Type B pancreatic cell (in vitro differentiated cells): ENCODE results near the gene SAT1. TPM values are rescaled to one million over a fixed set of nuclear protein-coding genes. Genes with fewer than 3 reads are reported as not detected.

Experiments used
- DNase-seq: peaks from one replicate; pipeline ENCODE4 v3.0.0; 2021; ENCODE audit warnings: mixed read lengths; ENCODE audit not compliant: unreplicated experiment; ENCODE audit errors: extremely low spot score
- H3K27ac Mint-ChIP-seq: 2 replicates; pipeline ENCODE4 v1.8.0; 2021; ENCODE audit warnings: mild to moderate bottlenecking, mixed read lengths
- H3K27me3 Mint-ChIP-seq: 2 replicates; pipeline ENCODE4 v1.8.0; 2021; ENCODE audit warnings: mixed read lengths
- H3K36me3 Mint-ChIP-seq: 2 replicates; pipeline ENCODE4 v1.8.0; 2021; ENCODE audit warnings: mixed read lengths
- H3K4me1 Mint-ChIP-seq: one replicate; pipeline ENCODE4 v1.8.0; 2021; ENCODE audit warnings: mixed read lengths; ENCODE audit not compliant: unreplicated experiment
- H3K4me3 Mint-ChIP-seq: 2 replicates; pipeline ENCODE4 v1.8.0; 2021; ENCODE audit warnings: mild to moderate bottlenecking, mixed read lengths
- H3K9me3 Mint-ChIP-seq: 2 replicates; pipeline ENCODE4 v1.8.0; 2021; ENCODE audit warnings: mixed read lengths
- total RNA-seq: library from RNA; stranded (reverse); gene quantifications from 2 replicates; pipeline ENCODE4 v1.2.1, GENCODE V29; 2021; ENCODE audit warnings: low replicate concordance
- TF ChIP-seq, protein P1 (sequence below): fragments of 200-600 bp; sonication (generic); conservative IDR thresholded peaks from 2 replicates; pipeline ENCODE4 v1.5.0; 2021; ENCODE audit warnings: antibody characterized with exemption, mild to moderate bottlenecking

SAT1 gene
- total RNA-seq, 1 donor from 2014 or later: 440 TPM

DNA sequence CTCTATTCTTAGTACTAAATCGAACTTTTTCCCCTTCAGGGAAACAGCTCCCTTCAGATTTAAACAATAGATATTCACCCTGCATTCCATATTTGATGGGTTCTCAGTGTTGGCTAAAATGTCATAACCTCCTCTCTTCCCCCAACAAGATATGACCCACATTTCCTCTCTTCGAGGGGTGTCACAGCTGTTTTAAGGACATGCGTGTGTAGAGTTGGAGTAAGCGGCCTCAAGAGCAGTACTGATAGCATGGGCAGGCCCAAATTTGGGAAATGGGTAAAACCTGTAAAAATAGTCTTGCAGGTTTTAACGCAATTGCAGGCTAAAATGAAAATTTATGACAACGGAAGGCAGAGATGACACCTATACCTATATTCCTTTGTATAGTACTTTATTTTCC lies 28.7 kb downstream of the SAT1 start:
- no peaks in the 10 kb centered on the region for H3K27me3 Mint-ChIP-seq
- TF ChIP-seq, protein P1, sequence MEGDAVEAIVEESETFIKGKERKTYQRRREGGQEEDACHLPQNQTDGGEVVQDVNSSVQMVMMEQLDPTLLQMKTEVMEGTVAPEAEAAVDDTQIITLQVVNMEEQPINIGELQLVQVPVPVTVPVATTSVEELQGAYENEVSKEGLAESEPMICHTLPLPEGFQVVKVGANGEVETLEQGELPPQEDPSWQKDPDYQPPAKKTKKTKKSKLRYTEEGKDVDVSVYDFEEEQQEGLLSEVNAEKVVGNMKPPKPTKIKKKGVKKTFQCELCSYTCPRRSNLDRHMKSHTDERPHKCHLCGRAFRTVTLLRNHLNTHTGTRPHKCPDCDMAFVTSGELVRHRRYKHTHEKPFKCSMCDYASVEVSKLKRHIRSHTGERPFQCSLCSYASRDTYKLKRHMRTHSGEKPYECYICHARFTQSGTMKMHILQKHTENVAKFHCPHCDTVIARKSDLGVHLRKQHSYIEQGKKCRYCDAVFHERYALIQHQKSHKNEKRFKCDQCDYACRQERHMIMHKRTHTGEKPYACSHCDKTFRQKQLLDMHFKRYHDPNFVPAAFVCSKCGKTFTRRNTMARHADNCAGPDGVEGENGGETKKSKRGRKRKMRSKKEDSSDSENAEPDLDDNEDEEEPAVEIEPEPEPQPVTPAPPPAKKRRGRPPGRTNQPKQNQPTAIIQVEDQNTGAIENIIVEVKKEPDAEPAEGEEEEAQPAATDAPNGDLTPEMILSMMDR: no peak

DNA sequence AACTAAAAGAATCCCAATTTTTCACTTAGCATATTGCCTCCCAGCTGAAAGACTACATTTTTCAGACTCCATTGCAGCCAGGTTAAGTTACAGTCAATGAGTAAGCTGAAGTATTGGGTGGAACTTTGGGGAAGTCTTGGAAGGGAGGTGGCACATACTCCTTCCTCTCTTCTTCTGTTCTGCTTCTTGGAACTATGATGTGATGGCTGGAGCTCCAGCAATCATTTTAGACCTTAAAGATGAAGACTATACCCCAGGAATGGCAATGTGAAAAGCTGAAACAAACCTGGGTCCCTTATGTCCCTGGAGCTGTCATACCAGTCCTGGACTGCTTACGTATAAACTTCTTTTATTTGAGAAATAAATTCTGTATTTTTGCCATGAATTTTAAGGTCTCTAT lies 30.8 kb downstream of the SAT1 start:
- Mint-ChIP-seq H3K27me3 (no peaks in the 10 kb centered on the region), H3K9me3 (no peaks in the 10 kb centered on the region), H3K36me3 (no peaks in the 10 kb centered on the region), H3K4me1 (peaks cover 13% of the 10 kb centered on the region), H3K27ac (no peak overlapping the region), H3K4me3 (no peak overlapping the region)
- no peak for DNase-seq
- TF ChIP-seq, protein P1: no peak

More for the DNA sequence above, 28.7 kb downstream of the SAT1 start:
- H3K36me3 Mint-ChIP-seq: no peaks in the 10 kb centered on the region
- no peak for DNase-seq
- H3K4me3 Mint-ChIP-seq: no peak overlapping the region
- no peak overlapping the region for H3K27ac Mint-ChIP-seq
- peaks cover 23% of the 10 kb centered on the region for H3K4me1 Mint-ChIP-seq
- peaks cover 7% of the 10 kb centered on the region for H3K9me3 Mint-ChIP-seq

DNA sequence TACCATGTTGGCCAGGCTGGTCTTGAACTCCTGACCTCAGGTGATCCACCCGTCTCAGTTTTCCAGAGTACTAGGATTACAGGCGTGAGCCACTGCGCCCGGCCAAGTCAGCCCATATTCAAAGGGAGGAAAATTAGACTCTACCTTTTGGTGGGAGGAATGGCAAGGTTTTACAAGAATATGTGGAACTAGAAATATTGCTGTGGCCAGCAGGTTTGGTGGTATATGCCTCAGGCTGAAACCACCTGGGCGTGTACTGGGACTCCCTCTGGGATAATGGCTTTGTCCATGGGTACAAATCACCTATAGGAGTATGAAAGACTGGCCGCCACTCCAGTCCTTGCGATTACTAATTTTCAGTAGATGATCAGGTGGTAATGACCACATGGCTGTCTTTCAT lies 32.4 kb downstream of the SAT1 start:
- no peak overlapping the region for H3K27ac Mint-ChIP-seq
- no peaks in the 10 kb centered on the region for H3K9me3 Mint-ChIP-seq

DNA sequence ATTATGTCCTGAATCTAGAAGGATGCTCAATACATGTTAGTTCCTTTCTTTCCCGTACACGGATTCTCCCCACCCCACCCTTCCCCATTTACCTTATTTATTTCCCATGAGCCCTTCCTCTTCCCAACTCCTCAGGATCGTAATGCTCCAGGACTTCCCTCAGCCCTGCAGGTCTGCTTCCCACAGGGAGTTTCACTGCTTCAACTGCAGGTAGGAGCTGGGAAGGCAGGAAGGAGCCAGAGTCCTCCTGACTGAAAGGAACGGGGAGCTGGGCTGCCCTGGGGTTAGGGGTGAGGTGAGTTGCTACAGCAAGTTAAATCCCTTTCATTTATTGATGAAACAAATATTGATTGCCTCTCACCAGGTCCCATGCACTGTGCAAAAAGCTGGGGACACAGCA lies 33.2 kb downstream of the SAT1 start:
- DNase-seq: no peak
- TF ChIP-seq, protein P1: no peak
- Mint-ChIP-seq H3K27ac (no peak overlapping the region), H3K4me3 (no peak overlapping the region), H3K9me3 (no peaks in the 10 kb centered on the region), H3K27me3 (no peaks in the 10 kb centered on the region), H3K36me3 (no peaks in the 10 kb centered on the region), H3K4me1 (peaks cover 5% of the 10 kb centered on the region)

More for the DNA sequence above, 32.4 kb downstream of the SAT1 start:
- H3K4me3 Mint-ChIP-seq: no peak overlapping the region
- H3K27me3 Mint-ChIP-seq: no peaks in the 10 kb centered on the region
- TF ChIP-seq, protein P1: no peak
- H3K4me1 Mint-ChIP-seq: peaks cover 13% of the 10 kb centered on the region
- no peaks in the 10 kb centered on the region for H3K36me3 Mint-ChIP-seq
- DNase-seq: no peak

DNA sequence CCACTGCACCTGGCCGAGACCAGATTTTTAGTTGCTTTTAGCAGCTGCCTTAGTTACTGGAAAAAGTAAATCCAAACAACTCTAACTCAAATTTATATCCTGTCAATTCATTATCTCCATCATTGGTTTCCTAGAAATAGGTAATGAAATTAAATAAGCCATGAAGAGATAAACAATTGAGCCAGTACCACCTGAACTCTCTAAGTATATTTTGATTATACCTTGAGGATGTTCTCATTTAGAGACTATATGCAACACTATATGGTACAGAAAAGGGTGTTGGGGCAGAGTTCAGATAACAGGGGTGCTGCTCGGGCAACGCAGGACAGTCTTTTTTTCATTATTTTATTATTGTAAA lies 35.0 kb downstream of the SAT1 start:
- H3K4me1 Mint-ChIP-seq: peaks cover 3% of the 10 kb centered on the region

More for the DNA sequence above, 35.0 kb downstream of the SAT1 start:
- TF ChIP-seq, protein P1: no peak
- no peaks in the 10 kb centered on the region for H3K9me3 Mint-ChIP-seq
- no peaks in the 10 kb centered on the region for H3K27me3 Mint-ChIP-seq
- no peaks in the 10 kb centered on the region for H3K36me3 Mint-ChIP-seq
- H3K27ac Mint-ChIP-seq: no peak overlapping the region
- no peak overlapping the region for H3K4me3 Mint-ChIP-seq
- DNase-seq: no peak
